GM12892 (cell line): ENCODE data around the gene MTX3. TPM values are rescaled to one million over a fixed set of nuclear protein-coding genes. Genes with fewer than 3 reads are reported as not detected.
A peak's percentile ranks its signal among the peaks of the same experiment; 100 is the strongest.

Experiments
- DNase-seq: peaks from one replicate; pipeline ENCODE4 v3.0.0; 2011; ENCODE audit not compliant: insufficient read length
- FAIRE-seq: peaks from 2 replicates; lab custom pipeline; 2011; peaks lifted over from hg19 to GRCh38; lab: Jason Lieb, UNC
- POLR2A ChIP-seq: IDR thresholded peaks from 2 replicates; pipeline ENCODE4 v1.6.1; 2011; ENCODE audit warnings: low read depth, low read length, control low read depth
- POLR2AphosphoS5 ChIP-seq: IDR thresholded peaks from 2 replicates; pipeline ENCODE4 v1.6.1; 2011; ENCODE audit warnings: low read depth, low read length, control low read depth
- TAF1 ChIP-seq: IDR thresholded peaks from 2 replicates; pipeline ENCODE4 v1.6.1; 2011; ENCODE audit warnings: low read depth, mild to moderate bottlenecking, control low read depth, low read length, borderline replicate concordance
- polyA plus RNA-seq: library from polyadenylated mRNA; unstranded; fragments of >200 nt; gene quantifications from one replicate; pipeline ENCODE4 v1.2.1, GENCODE V29; 2012; ENCODE audit warnings: missing spikeins, inconsistent platforms; ENCODE audit not compliant: missing spikeins

MTX3 gene, protein sequence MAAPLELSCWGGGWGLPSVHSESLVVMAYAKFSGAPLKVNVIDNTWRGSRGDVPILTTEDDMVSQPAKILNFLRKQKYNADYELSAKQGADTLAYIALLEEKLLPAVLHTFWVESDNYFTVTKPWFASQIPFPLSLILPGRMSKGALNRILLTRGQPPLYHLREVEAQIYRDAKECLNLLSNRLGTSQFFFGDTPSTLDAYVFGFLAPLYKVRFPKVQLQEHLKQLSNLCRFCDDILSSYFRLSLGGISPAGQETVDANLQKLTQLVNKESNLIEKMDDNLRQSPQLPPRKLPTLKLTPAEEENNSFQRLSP
- polyA plus RNA-seq: 8.1 TPM

DNA sequence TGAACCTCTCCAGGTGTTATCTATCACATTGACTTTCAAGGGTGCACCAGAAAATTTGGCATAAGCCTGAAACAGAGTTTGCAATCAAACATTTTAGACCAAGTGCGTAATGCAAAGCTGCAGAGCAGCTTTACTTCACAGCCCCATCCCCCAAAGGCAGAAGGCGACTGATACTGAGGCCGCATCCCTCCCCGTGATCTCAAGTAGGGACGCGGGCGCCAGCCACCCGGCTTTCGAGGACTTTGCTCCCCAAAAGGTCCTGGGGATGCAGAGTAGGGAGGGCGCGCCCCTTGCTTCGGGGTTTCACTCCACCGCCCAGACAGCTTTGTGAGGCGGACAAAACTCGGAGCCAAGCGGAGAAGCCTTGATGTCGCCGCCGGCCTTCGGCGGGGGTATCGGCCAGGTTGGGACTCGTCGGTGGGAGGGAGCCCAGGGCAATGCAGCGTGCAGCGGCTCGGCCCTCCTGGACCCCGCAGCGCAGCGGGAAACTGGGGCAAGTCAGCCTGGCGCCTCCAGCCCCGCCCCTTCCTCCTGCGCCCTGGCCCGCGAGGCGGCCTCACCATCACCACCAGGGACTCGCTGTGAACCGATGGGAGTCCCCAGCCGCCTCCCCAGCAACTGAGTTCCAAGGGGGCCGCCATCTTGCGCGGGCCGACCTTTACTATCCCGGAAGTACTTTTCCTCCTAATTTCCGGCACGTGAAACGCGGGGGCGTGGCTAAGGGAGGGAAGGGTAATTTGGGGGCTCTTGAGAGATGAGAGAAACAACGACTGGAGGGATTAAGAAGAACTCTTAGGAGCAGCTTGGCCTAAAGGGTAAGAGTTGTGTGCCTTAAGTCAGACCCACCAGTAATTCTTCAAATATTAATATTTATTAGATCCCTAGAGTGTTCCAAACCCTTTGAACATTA lies at the start of gene MTX3:
Gene MTX3, minus strand, starts transcription at position 665 of the 910 bp plus-strand sequence. Its CDS starts 24 bp downstream, at position 641.
- FAIRE-seq (peak; percentile 92), DNase-seq (peak; percentile 48)
- TF ChIP-seq POLR2AphosphoS5 (peak; percentile 58; the same call in 1 of the 2 replicates), POLR2A (peak; percentile 49; the same call in 1 of the 2 replicates), TAF1 (peak; percentile 44; the same call in 1 of the 2 replicates)

DNA sequence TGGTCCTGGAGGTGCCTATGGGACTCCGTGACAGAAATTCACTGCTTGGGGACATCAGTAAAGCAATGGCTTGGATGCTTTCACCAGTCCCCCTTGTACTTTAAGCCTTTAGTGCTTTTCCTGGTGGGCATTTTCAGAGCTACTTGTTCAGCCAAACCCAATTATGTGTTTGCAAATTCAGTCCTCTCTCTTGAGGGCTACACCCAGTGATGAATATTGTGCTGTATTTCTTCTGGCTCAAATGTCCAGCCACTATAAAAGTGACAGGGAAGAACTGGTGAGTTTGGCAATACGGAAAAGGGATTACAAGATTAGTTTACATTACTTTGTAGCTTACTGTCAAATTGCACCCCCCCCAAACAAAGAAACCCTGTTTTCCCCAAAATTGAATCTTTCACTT lies 48.6 kb upstream of the MTX3 start:
- TF ChIP-seq TAF1: no peak
- no peak for TF ChIP-seq POLR2AphosphoS5
- no peak for TF ChIP-seq POLR2A
- DNase-seq (no peak), FAIRE-seq (no peak)

DNA sequence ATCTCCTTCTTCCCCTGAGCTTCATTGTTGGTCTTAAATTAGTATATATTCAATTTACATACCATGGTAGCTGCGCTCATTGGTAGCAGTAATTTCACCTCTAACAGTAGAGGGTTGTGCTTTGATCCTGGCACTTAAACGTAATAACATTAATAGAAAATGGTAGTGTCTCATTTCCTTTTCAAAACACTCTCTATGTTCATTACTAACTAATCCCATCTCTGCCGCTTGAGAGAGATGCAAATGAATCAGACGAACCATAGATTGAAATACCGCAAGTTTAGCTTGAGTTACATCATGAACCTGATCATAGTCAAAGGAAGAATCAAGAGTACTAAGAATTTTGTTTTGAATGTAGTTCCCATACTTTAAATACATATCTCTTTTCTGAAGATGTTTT lies 46.3 kb upstream of the MTX3 start:
- TF ChIP-seq POLR2A: no peak
- TF ChIP-seq POLR2AphosphoS5: no peak
- TF ChIP-seq TAF1: no peak
- FAIRE-seq (peak; percentile 24), DNase-seq (no peak)

DNA sequence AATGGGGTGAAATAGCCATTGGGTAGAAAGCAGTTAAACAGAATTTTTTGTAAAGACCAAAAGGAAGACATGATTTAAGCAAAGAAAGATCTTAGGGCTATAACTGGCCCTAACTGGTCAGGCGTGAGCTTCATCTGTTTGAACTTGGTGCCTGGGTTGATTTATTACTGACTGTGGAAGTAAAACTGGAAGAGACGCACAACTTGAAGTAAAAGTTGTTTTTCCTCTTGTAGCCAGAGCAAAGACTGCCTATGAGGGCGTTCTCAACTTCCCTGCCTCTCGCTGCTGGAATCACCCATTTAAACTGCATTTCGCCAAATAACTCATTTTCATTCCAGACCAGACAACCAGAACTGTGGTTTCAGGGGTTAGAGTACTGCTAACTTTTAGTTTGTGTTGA lies 45.6 kb upstream of the MTX3 start:
- no peak for TF ChIP-seq POLR2AphosphoS5
- no peak for TF ChIP-seq TAF1
- DNase-seq (no peak), FAIRE-seq (no peak)

DNA sequence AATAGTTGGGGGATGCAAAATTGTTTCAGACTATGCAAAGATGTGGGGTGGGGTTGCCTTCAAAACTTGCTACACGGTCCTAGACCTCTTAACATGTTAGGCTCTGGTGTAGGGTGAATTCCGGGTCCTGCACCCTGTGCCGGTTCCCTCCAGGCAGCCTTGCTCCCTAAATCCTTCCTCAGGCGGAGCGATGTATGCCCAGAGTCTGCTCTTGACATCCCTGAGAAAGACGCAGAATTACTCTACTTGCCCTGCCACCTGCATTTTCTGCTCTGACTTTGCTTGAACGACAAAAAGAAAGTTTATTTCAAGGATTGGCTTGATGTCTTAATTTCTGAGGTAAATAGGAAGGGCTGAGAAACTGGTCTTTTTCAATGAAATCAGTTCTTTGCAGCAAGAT lies 44.8 kb upstream of the MTX3 start:
- FAIRE-seq: no peak
- no peak for TF ChIP-seq TAF1
- no peak for TF ChIP-seq POLR2A
- no peak for TF ChIP-seq POLR2AphosphoS5
- DNase-seq: no peak

DNA sequence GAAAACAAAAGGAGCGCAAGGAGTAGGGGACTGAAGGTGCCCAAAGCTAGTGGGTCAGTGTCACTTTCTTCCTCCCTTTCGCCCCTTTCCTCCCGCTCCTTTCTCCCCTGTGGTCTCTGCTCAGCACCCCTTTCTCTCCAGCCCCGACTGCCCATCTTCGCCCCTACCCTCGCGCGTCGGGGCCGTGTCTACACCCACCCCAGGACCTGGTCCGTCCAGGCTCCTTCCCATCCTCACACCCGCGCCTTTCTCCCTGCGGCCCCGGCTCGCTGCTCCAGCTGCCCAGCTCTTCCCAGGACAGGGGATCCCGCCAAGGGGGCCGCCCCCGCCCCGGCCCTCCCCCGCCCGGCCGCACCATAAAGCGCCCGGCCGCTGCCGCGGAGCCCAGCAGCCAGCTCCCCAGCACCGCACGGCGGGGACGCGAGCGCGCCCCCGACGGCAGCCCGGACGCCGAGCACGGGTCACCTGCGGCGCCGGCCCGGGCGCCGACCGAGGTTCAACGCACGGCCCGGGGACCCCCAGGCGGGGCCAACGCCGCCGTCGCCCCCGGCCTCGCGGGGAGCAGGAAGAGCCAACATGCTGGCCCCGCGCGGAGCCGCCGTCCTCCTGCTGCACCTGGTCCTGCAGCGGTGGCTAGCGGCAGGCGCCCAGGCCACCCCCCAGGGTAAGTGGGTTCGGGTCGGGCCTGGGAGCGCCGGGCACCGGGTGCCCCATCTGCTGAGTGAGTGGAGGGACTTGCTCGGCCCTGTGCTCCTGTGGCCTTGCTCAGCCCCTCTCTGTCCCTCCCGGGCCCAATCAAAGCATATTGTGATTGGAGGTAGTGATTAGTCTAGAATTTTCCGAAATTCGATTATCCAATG lies 44.1 kb upstream of the MTX3 start, which contains the start of gene THBS4:
Gene THBS4, plus strand, starts transcription at position 387 of the 860 bp plus-strand sequence. Its CDS starts 190 bp downstream, at position 577.
- FAIRE-seq: no peak

DNA sequence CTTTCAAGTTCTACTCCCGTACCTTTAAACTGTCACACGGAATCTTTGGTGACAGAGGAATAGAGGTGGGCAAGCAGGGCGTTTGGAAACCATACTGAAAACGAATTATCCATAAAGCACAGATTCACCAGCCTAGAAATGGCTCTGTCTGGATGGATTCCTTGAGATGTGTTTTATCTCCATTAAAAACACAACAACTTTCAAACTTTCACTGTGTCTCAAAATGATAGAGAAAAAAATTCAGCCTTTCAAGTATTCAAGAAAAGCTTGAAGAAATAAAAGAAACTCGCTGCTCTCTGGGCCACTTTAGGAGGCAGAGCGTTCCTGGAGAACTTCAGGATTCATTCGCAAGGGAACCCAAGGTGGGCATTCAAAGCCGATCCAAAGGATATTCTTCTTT lies 43.5 kb upstream of the MTX3 start:
- no peak for FAIRE-seq
- TF ChIP-seq TAF1: no peak
- TF ChIP-seq POLR2AphosphoS5: no peak
- TF ChIP-seq POLR2A: no peak
- DNase-seq: no peak

More for the DNA sequence above, 44.1 kb upstream of the MTX3 start, which contains the start of gene THBS4:
- no peak for DNase-seq
- TF ChIP-seq POLR2A (no peak), POLR2AphosphoS5 (no peak), TAF1 (no peak)

DNA sequence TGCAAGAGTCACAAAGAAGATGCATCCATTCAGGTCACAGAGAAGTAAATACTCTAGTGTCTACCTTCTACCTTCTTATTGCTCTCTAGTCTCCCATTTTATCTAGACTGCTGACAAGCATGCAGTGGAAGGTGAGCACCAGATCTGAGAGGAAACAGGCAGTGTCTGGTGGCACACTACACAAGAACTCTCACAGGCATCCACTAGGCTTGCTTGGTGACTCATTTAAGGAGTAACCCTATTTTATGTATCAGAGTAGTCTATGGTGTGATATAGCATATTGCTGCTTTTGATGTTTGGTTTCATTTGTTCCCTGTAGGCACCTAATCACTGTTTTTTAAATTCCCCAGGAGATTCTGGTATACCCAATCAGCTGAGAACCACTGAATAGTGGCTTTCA lies 42.5 kb upstream of the MTX3 start:
- DNase-seq (no peak), FAIRE-seq (no peak)
- TF ChIP-seq TAF1 (no peak), POLR2AphosphoS5 (no peak), POLR2A (no peak)

DNA sequence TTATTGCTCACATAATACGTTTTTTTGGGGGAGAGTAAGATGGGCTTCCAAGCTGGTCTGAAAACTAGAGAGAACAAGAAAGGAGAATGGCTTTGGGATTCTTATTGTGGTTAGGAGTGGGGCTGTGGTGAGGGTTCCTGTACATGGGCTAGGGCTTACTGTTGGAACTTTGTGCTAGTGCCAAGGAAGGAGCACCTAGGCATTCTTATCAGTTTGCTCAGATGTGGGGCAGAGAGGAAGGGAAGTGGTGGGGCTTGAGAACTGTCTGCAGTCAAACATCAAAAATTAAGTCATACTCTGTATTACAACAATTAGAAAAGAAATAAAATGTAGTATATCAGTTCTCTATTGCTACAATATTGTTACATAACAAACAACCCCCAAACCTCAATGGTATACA lies 40.0 kb upstream of the MTX3 start:
- TF ChIP-seq POLR2A (no peak), TAF1 (no peak), POLR2AphosphoS5 (no peak)
- FAIRE-seq (no peak), DNase-seq (no peak)

DNA sequence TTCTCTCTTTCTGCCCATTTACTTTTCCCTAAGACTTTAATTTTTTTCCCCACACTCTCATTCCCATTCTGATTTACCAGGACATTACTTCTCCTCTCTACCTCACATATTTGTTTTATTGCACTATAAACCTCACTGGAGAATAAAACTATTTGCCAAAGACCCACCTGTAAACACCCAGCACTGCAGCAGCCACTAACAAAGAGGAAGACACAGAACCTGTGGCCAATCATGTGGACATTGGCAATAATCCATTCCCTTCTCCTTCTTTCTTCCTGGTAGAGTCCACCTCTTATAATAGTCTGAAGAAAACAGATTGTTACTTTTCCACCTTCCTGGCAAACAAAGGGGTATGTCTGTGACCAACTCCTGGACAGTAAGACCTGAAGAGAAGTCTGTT lies 35.8 kb upstream of the MTX3 start:
- DNase-seq (no peak), FAIRE-seq (no peak)
- TF ChIP-seq POLR2AphosphoS5 (no peak), TAF1 (no peak), POLR2A (no peak)

DNA sequence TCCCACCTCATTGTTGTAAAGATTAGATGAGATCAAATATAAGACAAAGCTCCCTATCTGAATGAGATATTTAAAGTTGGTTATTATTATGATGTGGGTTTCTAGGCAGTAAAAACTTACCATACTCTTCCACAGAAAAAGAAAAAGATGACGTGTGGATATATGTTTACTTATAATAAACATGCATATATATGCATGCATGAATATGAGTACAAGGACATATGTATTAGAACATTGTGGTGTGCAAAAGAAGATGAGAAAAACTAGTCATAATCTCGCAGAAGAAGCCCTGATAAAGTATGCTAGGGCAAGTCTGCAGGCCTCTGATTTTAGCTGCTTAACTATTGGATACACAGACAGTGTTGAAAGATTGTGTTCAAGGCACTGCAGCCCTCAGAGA lies 34.0 kb upstream of the MTX3 start:
- FAIRE-seq: no peak
- TF ChIP-seq POLR2AphosphoS5: no peak
- no peak for TF ChIP-seq POLR2A

More for the DNA sequence above, 34.0 kb upstream of the MTX3 start:
- DNase-seq: no peak
